ENCODE data around the gene N4BP2. TPM values are rescaled to one million over a fixed set of nuclear protein-coding genes. Genes with fewer than 3 reads are reported as not detected.

N4BP2 gene
- polyA plus RNA-seq, 1 of the 3 experiments (the other 2 are of a cell fraction), result 1.2 TPM

DNA sequence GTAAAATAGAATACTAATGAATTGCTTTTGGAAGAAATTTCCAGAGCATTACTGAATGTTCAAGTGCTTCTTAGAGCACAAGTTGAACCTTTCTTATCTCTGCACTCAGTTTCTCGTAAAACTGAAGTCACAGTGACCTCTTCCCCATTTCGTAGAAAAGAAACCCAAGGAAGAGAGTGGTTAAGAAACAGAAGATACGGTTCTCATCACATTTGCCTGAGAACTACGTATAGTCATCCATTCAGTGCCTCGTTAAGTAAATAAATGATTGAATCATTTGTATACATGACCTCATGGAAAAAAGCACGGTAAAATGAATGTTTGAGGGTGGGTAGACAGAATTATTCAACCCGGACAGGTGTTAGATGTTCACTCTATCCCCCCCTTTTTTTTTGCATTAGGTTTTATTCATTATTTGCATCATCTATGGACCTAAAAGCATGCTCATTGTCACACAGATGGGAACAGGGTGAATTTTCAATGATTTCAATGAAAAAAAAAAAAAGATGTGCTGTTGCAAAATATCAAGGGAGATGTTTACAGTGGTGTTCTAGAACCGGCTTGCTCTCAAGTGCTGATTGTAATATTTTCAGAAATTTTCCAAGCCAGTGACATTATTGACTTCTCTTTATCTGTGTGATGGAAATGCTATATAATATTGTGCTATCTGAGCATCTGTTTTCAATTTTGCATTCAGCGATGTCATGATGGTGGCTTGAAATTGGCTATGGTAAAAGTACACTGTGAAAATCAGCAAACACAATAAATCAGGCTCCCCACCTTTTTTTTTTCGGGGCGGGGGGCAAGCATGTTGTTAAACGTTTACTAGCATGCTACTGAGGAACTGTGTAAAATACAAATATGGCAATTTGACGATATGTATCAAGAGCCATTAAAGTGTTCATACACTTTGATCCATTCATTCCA is 144.5 kb downstream of the N4BP2 start:
- Histone ChIP-seq H3K4me2 (no peak overlapping the region), H3K9me3 (no peaks in the 10 kb centered on the region), H3K27ac (ENCODE audit: low read depth in 2 of 2, low read length in 1 of 2) (peak overlapping the region in 1 of 2 experiments; percentile 16; a peak in 2 of 4 replicates), H3F3A (replicated peaks; ENCODE audit: insufficient read depth) (no peaks in the 10 kb centered on the region), H2AFZ (ENCODE audit: low read depth) (no peak overlapping the region), H3K9ac (no peak overlapping the region), H3K4me3 (ENCODE audit: low read depth in 2 of 2, low read length in 1 of 2) (no peak overlapping the region), H3K36me3 (replicated peaks in 1 of 2; ENCODE audit: control insufficient read depth in 1 of 2, insufficient read depth in 2 of 2, low read length in 1 of 2) (no peaks in the 10 kb centered on the region), H3K79me2 (ENCODE audit: insufficient read depth) (no peaks in the 10 kb centered on the region), H3K9me2 (no peaks in the 10 kb centered on the region), H4K20me1 (ENCODE audit: insufficient read depth) (no peaks in the 10 kb centered on the region), H3K4me1 (ENCODE audit: control insufficient read depth in 1 of 2, insufficient read depth in 2 of 2, low read depth in 1 of 2, low read length in 1 of 2) (peaks cover 2 to 4% of the 10 kb centered on the region in 2 experiments; a peak in 3 of 4 replicates), H3K27me3 (ENCODE audit: insufficient read depth) (no peaks in the 10 kb centered on the region)
- ChIA-PET CTCF (no interaction called here), POLR2A (no interaction called here)
- WGBS (ENCODE audit: low lambda C conversion rate), result 62% methylated on average over 13 of the region's 13 CpGs
- TF ChIP-seq JUND (IDR thresholded peaks at IDR 0.05) (no peak), RCOR1 (IDR thresholded peaks at IDR 0.05; ENCODE audit: low read length) (peak; percentile 67), SMC3 (IDR thresholded peaks at IDR 0.05; ENCODE audit: low read depth, low read length) (no peak), CHD2 (IDR thresholded peaks at IDR 0.05; ENCODE audit: low read length, partially characterized antibody) (peak; percentile 43), POLR2AphosphoS5 (IDR thresholded peaks at IDR 0.05; ENCODE audit: low read depth, low read length) (no peak), RAD21 (IDR thresholded peaks at IDR 0.05; ENCODE audit: low read length) (0 out of 2 replicates have a peak, but pooled peaks have one; percentile 4), FOXM1 (IDR thresholded peaks at IDR 0.05; ENCODE audit: low read depth) (no peak), TCF12 (IDR thresholded peaks at IDR 0.05) (peak; percentile 54), EP300 (IDR thresholded peaks at IDR 0.05; ENCODE audit: borderline replicate concordance in 1 of 2, low read depth in 1 of 2, low read length in 1 of 2) (peak in 1 of 2 experiments; percentile 60; a peak in 2 of 4 replicates), GATA2 (CRISPR knock-in tag; IDR thresholded peaks at IDR 0.05) (peak; percentile 60)
- TF ChIP-seq, protein P1, sequence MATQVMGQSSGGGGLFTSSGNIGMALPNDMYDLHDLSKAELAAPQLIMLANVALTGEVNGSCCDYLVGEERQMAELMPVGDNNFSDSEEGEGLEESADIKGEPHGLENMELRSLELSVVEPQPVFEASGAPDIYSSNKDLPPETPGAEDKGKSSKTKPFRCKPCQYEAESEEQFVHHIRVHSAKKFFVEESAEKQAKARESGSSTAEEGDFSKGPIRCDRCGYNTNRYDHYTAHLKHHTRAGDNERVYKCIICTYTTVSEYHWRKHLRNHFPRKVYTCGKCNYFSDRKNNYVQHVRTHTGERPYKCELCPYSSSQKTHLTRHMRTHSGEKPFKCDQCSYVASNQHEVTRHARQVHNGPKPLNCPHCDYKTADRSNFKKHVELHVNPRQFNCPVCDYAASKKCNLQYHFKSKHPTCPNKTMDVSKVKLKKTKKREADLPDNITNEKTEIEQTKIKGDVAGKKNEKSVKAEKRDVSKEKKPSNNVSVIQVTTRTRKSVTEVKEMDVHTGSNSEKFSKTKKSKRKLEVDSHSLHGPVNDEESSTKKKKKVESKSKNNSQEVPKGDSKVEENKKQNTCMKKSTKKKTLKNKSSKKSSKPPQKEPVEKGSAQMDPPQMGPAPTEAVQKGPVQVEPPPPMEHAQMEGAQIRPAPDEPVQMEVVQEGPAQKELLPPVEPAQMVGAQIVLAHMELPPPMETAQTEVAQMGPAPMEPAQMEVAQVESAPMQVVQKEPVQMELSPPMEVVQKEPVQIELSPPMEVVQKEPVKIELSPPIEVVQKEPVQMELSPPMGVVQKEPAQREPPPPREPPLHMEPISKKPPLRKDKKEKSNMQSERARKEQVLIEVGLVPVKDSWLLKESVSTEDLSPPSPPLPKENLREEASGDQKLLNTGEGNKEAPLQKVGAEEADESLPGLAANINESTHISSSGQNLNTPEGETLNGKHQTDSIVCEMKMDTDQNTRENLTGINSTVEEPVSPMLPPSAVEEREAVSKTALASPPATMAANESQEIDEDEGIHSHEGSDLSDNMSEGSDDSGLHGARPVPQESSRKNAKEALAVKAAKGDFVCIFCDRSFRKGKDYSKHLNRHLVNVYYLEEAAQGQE (IDR thresholded peaks at IDR 0.05; ENCODE audit: low read depth, low read length), result no peak
- TF ChIP-seq, protein P2, sequence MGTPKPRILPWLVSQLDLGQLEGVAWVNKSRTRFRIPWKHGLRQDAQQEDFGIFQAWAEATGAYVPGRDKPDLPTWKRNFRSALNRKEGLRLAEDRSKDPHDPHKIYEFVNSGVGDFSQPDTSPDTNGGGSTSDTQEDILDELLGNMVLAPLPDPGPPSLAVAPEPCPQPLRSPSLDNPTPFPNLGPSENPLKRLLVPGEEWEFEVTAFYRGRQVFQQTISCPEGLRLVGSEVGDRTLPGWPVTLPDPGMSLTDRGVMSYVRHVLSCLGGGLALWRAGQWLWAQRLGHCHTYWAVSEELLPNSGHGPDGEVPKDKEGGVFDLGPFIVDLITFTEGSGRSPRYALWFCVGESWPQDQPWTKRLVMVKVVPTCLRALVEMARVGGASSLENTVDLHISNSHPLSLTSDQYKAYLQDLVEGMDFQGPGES (IDR thresholded peaks at IDR 0.05; ENCODE audit: low read depth, low read length), result no peak
- TF ChIP-seq, protein P3, sequence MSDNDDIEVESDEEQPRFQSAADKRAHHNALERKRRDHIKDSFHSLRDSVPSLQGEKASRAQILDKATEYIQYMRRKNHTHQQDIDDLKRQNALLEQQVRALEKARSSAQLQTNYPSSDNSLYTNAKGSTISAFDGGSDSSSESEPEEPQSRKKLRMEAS (IDR thresholded peaks at IDR 0.05; ENCODE audit: low read depth), result no peak
- peak; percentile 32 for DNase-seq

All from SK-N-SH (cell line).